NCI-H2227 (cell line): ENCODE data around the gene EIF3B.
A peak's percentile ranks its signal among the peaks of the same experiment; 100 is the strongest.
"Not testable (repeated sequence)": the region's sequence is repeated elsewhere in the genome, so short reads cannot be mapped to it uniquely, and the experiment has no call there.

Experiments used
- DNase-seq: peaks from one replicate; lab custom pipeline; 2025; ENCODE audit not compliant: unreplicated experiment; lab: John Stamatoyannopoulos, UW

The EIF3B gene

GRCh38 chr7:2399848-2400587 lies 45.4 kb downstream of the EIF3B start:
- peak; percentile 14 for DNase-seq

GRCh38 chr7:2402687-2403013 lies 48.0 kb downstream of the EIF3B start:
- DNase-seq = no peak

- peak; percentile 95 for DNase-seq
Measured at GRCh38 chr7:2403014-2403717, 48.5 kb downstream of the EIF3B start, which contains the start of gene CHST12. Gene CHST12, plus strand, starts transcription at chr7:2403611. Its CDS starts 29,029 bp downstream, at chr7:2432640.

- DNase-seq = peak; percentile 42
Measured at GRCh38 chr7:2403718-2404648, 49.4 kb downstream of the EIF3B start.

GRCh38 chr7:2404714-2405119 lies 50.1 kb downstream of the EIF3B start:
- DNase-seq = no peak

- DNase-seq = no peak
Measured at GRCh38 chr7:2405201-2405600, 50.6 kb downstream of the EIF3B start.

- no peak for DNase-seq
Measured at GRCh38 chr7:2405601-2406345, 51.1 kb downstream of the EIF3B start.

- DNase-seq = peak; percentile 28
Measured at GRCh38 chr7:2409745-2410414, 55.3 kb downstream of the EIF3B start.

- no peak for DNase-seq
Measured at GRCh38 chr7:2411049-2411448, 56.4 kb downstream of the EIF3B start.

- DNase-seq = no peak
Measured at GRCh38 chr7:2411815-2412586, 57.4 kb downstream of the EIF3B start.

GRCh38 chr7:2412587-2413201 lies 58.1 kb downstream of the EIF3B start:
- DNase-seq = no peak

GRCh38 chr7:2416063-2416462 lies 61.4 kb downstream of the EIF3B start:
- DNase-seq = no peak

- DNase-seq = no peak
Measured at GRCh38 chr7:2416650-2417049, 62.0 kb downstream of the EIF3B start.

GRCh38 chr7:2417178-2417577 lies 62.6 kb downstream of the EIF3B start:
- DNase-seq = not testable (repeated sequence)

- peak; percentile 17 for DNase-seq
Measured at GRCh38 chr7:2417981-2418481, 63.4 kb downstream of the EIF3B start.

- DNase-seq = no peak
Measured at GRCh38 chr7:2420216-2420933, 65.7 kb downstream of the EIF3B start.

GRCh38 chr7:2421943-2422310 lies 67.3 kb downstream of the EIF3B start:
- no peak for DNase-seq

- no peak for DNase-seq
Measured at GRCh38 chr7:2425749-2426148, 71.1 kb downstream of the EIF3B start.
